ENCODE results near the gene FN3K.
"Not testable (repeated sequence)": the region's sequence is repeated elsewhere in the genome, so short reads cannot be mapped to it uniquely, and the experiment has no call there.

Gene FN3K

DNA sequence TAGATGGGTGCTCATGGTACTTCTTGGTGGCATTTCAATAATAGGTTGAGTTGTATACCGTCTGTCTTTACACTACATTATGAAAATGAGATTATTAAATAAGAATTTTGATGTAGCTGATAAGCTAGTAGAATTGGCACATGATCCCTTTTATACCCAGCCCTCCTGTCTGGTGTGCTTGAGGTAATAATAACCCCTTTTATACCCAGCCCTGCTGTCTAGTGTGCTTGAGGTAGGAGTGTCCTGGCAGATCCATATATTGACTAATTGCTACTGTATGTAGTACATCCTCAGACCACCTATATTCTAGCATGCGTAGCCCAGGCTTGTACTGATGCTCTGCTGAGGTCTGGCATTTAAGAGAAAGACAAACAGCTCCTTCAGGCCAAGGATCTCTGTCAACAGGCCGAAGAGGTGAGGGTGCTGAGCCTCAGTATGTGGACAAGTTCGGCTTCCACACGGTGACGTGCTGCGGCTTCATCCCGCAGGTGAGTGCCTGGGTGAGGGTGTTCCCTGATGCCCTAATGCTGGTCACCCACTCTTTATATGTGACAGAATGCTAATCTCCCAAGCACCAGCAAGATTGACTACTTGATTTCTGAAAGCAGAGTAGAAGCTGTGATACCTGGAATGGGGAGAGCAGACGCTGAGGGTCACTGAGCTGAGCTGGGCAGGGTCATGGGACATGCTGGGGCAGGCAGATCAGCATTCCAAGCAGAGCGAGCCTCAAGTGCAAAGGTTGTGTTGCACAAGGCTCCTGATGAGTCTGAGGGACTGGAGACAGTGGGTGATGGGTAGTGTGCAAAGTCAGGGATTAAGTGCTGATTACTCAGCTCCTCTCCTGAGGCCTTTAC lies 5.7 kb downstream of the FN3K start:
- TF ChIP-seq, protein P1, sequence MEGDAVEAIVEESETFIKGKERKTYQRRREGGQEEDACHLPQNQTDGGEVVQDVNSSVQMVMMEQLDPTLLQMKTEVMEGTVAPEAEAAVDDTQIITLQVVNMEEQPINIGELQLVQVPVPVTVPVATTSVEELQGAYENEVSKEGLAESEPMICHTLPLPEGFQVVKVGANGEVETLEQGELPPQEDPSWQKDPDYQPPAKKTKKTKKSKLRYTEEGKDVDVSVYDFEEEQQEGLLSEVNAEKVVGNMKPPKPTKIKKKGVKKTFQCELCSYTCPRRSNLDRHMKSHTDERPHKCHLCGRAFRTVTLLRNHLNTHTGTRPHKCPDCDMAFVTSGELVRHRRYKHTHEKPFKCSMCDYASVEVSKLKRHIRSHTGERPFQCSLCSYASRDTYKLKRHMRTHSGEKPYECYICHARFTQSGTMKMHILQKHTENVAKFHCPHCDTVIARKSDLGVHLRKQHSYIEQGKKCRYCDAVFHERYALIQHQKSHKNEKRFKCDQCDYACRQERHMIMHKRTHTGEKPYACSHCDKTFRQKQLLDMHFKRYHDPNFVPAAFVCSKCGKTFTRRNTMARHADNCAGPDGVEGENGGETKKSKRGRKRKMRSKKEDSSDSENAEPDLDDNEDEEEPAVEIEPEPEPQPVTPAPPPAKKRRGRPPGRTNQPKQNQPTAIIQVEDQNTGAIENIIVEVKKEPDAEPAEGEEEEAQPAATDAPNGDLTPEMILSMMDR (conservative IDR thresholded peaks at IDR 0.05; ENCODE audit: control insufficient read depth, insufficient read depth, low read depth, low read length), result no peak
- peak; percentile 29 for DNase-seq (ENCODE audit: low read depth)
- no peak overlapping the region for H3K4me3 ChIP-seq (ENCODE audit: control insufficient read depth, low read depth, low read length)

DNA sequence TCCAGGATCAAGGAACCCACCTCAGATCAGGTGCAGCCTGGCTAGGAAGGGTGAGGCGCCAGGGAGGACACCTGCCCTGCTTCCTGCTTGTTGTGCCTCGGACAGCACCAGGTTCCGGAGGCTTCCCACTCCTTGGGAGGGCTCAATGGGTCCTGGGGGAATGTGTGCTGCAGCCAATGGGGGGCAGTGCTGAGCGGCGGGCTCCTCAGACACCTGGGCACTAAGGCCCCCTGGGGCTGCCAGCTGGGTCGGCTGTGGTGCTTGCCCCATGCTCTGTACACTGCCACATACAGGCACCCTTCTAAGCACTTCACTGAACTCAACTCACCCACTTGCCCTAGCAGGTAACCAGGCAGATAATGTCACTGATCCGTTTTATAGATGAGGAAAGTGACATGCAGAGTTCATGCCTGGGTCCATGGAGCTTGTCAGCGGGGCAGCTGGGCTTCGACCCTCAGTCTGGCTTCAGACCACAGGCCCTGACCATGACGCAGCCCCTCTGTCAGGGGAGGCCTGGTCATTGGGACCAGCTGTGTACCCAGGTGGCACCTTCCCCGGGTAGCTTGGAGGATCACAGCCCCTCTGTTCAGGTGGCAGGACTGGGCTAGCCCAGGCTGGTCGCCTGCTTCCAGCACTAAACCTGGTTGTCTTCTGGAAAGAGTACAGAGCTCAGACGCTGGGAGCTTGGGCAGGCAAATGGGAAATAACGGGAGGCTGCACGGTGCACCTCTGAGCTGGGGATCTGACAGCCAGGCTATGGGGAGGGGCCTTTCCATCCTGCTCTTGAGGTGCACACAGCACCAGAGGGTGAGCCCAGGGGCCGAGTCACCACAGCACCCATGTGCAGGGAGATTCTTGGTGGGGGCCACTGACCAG lies 8.2 kb downstream of the FN3K start:
- no peak for DNase-seq (ENCODE audit: low read depth)
- TF ChIP-seq, protein P1 (conservative IDR thresholded peaks at IDR 0.05; ENCODE audit: control insufficient read depth, insufficient read depth, low read depth, low read length), result no peak
- no peak overlapping the region for H3K4me3 ChIP-seq (ENCODE audit: control insufficient read depth, low read depth, low read length)

DNA sequence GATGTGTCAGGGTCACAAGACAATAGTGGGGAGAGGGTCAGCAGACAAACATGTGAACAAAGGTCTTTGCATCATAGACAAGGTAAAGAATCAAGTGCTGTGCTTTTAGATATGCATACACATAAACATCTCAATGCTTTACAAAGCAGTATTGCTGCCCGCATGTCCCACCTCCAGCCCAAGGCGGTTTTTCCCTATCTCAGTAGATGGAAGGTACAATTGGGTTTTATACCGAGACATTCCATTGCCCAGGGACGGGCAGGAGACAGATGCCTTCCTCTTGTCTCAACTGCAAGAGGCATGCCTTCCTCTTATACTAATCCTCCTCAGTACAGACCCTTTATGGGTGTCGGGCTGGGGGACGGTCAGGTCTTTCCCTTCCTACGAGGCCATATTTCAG lies 9.3 kb downstream of the FN3K start:
- not testable (repeated sequence) for H3K4me3 ChIP-seq (ENCODE audit: control insufficient read depth, low read depth, low read length); DNase-seq (ENCODE audit: low read depth)

DNA sequence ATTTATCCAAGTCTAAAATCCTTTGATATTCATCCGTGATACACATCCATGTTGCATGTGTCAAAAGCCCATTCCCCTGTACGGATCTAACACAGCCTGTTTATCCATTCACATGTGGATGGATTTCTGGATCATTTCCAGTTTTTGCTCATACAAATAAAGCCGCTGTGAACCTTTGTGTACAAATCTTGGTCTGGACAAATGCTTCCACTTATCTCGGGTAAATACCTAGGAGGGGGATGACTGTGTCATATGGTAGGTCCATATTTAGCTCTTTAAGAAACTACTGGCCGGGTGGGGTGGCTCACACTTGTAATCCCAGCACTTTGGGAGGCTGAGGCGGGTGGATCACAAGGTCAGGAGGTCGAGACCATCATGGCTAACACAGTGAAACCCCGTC lies 10.1 kb downstream of the FN3K start:
- TF ChIP-seq, protein P1 (conservative IDR thresholded peaks at IDR 0.05; ENCODE audit: control insufficient read depth, insufficient read depth, low read depth, low read length), result no peak
- DNase-seq (ENCODE audit: low read depth), result no peak
- H3K4me3 ChIP-seq (ENCODE audit: control insufficient read depth, low read depth, low read length), result no peak overlapping the region

DNA sequence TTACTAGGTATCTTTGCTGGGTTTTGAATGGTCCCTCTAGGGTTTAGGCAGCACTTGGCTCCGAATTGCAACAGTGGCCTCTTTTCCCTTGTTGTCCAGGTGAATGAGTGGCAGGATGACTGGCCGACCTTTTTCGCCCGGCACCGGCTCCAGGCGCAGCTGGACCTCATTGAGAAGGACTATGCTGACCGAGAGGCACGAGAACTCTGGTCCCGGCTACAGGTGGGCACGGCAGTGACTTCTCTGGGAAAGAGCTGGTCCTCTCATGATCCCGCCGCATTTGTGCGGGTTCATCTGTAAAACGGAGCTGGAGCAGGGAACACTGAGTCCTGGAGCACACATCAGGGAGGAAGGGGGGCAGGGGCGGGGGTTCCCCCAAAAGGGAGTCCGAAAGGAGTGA lies 13.3 kb downstream of the FN3K start:
- no peak for DNase-seq (ENCODE audit: low read depth)
- H3K4me3 ChIP-seq (ENCODE audit: control insufficient read depth, low read depth, low read length), result no peak overlapping the region
- TF ChIP-seq, protein P1 (conservative IDR thresholded peaks at IDR 0.05; ENCODE audit: control insufficient read depth, insufficient read depth, low read depth, low read length), result no peak

DNA sequence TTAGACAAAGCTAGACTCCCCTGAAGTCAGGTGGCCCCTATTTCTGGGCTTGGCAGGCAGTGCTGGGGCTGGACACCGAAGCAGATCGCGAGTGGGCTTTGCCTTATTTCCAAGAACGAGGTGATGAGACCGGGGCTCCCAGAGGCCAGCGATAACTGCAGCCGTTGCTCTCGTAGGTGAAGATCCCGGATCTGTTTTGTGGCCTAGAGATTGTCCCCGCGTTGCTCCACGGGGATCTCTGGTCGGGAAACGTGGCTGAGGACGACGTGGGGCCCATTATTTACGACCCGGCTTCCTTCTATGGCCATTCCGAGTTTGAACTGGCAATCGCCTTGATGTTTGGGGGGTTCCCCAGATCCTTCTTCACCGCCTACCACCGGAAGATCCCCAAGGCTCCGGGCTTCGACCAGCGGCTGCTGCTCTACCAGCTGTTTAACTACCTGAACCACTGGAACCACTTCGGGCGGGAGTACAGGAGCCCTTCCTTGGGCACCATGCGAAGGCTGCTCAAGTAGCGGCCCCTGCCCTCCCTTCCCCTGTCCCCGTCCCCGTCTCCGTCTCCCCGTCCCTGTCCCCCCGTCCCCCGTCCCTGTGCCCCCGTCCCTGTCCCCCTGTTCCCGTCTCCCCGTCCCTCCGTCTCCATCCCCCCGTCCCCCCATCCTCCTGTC lies 15.0 kb downstream of the FN3K start:
- TF ChIP-seq, protein P1 (conservative IDR thresholded peaks at IDR 0.05; ENCODE audit: control insufficient read depth, insufficient read depth, low read depth, low read length), result no peak
- no peak overlapping the region for H3K4me3 ChIP-seq (ENCODE audit: control insufficient read depth, low read depth, low read length)
- no peak for DNase-seq (ENCODE audit: low read depth)
